Stimulated activated CD8-positive, alpha-beta memory T cell treated with anti-CD3 and anti-CD28 coated beads, Interleukin-12 subunit alpha, Interleukin-12 subunit beta, amount 100 ng/mL, for 24 hours (primary cell): Measurements from ENCODE around the gene GPX2.
"Not testable (repeated sequence)": the region's sequence is repeated elsewhere in the genome, so short reads cannot be mapped to it uniquely, and the experiment has no call there.

Experiments
- DNase-seq: peaks from one replicate; pipeline ENCODE4 v3.0.0-alpha.2; 2020; ENCODE audit errors: extremely low read depth

The GPX2 gene

DNA sequence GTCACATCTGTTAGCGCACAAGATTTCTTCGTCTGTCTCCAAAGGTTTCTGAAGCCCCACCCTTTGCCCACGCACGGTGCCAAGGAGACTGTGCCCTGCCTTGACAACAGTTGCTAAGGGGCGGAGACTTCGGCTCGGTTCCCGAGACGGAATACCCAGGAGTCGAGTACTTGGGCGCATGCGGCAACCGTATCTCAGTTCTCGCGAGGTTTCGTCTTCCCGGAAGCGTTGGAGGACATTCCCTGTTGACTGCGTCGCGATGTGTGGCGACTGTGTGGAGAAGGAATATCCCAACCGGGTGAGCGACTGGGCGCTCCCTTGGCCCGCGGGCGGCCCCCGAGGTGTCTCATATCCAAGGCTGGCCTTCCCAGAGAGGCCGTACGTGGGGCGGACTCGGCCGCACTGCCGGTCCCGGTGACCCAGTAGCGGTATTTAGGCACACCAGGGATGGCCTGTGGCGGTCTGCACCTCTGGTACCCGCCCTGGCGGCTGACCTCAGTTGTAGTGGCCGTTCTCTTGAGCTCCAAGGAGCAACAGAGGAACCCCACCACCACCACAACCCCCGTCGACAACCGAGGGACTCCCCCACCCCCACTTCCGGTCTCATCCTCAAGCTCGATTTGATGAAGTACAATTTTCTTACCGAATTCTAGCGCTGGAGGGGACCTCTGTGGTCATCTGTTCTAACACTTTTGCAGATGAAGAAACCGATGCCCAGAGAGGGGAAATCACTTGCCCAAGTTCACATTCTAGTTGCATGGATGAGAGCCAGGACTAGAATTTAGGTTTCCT lies 28.1 kb downstream of the GPX2 start, which contains the start of gene CHURC1:
CHURC1 (plus strand) TSS at position 219 of the 792 bp plus-strand sequence; CDS start at position 260, 41 bp downstream.
- DNase-seq: peak; percentile 88

- not testable (repeated sequence) for DNase-seq
Observed at GRCh38 chr14:64913477-64913876, 29.1 kb downstream of the GPX2 start.

- no peak for DNase-seq
Observed at GRCh38 chr14:64912261-64912660, 30.3 kb downstream of the GPX2 start.

GRCh38 chr14:64910847-64911495 lies 31.6 kb downstream of the GPX2 start:
- DNase-seq: no peak

DNA sequence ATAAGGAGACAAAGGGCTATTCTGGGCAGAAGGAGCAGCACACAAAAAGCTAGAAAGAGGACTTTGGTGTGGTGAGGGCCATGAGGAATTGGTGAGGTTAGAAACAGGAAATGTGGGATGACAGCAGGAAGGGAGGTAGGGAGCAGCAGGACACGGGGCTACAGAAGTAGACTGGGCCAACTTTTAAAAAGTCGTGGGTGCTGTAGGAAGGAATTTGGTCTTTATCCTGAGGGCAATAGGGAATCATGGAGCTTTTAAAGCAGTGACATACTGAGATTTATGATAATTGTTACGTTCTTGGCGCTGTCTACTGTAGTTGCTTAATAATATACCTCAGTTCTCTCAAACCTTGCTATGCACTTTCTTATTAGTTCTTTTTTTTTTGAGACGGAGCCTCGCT lies 36.5 kb downstream of the GPX2 start:
- no peak for DNase-seq

DNA sequence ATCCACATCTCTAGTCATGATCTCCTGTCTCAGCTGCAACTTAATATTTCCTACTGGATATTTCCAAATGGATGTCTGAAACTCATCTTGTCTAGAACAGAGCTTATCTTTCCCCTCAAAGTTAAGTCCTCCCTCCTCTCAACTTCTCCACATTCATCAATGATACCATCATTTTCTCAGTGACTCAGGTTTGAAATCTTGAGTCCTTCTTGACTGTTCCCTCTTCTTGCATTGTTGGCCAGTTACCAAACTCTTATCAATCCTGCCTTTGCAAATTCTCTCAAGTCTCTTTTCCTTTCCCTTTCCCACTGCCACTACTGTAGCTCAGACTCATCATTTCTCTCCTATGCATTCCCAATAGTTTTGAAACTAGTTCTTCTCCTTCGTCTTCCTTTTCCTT lies 42.6 kb downstream of the GPX2 start:
- no peak for DNase-seq

- no peak for DNase-seq
Observed at GRCh38 chr14:64891839-64892375, 50.6 kb downstream of the GPX2 start.

- DNase-seq: no peak
Observed at GRCh38 chr14:64891173-64891838, 51.2 kb downstream of the GPX2 start.

GRCh38 chr14:64889352-64889751 lies 53.2 kb downstream of the GPX2 start:
- no peak for DNase-seq
